Measurements from ENCODE around the gene PPM1L.

PPM1L gene

DNA sequence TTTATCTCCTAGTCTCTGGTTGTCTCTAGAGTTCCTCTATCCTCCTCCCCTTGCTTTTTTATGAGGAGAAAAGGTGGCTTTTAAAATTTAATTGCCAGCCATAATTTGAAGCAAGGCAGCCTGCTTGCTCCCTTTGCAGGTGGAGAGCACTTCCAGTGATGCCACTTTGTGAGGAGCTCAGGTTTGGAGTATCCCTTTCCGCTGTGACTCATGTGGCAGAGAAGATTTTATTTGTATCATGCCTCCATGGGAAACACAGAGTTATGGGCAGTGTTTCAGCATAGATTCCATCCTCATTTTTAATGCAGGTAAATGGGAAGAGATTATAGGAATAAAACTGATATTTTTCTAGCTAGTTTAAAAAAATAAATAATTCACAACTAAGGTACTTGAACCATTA lies 7.0 kb downstream of the PPM1L start:
- no peak for DNase-seq (ENCODE audit: low read depth)

DNA sequence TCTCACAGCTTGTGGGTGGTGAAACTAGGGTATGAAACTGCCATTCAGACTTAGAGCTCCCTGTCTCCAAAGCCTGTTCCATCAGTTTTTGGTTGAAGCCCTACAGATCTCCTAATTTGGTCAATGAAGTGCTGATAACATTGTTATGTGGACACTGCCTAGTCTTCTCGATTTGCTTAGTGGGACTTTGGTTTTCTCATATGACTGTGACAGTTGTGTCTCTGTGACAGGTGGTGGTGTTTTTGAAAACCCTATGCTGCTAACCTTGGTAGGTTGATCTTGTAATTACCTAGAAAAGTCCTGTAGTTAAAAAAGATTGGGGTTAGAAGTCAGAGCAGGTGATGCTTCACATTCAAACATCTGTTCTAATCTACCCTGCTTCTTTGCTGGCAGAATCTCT lies 9.2 kb downstream of the PPM1L start:
- DNase-seq (ENCODE audit: low read depth), result no peak

DNA sequence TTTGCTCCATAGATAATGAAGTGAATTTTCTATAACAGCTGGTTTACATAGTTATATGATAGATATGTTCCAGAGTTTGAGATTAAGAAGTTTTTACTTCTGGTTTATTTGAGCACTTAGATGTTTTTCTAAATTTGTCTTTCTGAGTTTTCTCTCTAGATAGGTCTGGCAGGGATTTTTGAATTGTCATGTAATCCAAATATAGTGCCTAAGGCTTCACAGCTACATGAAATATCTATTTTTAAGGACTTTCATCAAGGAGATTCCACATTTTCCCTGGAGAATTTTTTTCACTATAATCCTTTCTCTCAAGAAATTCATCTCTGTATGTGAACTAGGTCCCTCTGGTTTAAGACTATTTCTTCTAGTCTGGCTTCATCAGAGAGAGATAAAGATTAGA lies 12.0 kb downstream of the PPM1L start:
- no peak for DNase-seq (ENCODE audit: low read depth)

DNA sequence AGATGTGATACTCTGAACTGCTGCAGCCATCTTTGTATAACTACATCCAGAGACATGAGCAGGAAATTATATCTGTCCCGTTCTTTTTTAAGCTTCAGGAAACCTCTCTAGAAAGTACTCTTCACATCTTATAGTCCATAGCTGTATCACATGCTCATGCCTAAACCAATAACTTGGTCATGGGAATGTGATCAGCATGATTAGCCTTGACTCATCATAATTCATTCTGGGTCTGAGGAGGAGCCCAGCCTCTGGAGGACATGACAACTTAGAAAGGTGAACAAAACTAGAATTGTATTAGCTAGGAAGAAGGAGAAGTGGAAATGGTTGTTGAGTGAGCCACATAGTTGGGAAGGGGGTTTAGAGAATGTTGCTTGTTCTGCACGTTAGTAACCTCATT lies 12.9 kb downstream of the PPM1L start:
- no peak for DNase-seq (ENCODE audit: low read depth)

DNA sequence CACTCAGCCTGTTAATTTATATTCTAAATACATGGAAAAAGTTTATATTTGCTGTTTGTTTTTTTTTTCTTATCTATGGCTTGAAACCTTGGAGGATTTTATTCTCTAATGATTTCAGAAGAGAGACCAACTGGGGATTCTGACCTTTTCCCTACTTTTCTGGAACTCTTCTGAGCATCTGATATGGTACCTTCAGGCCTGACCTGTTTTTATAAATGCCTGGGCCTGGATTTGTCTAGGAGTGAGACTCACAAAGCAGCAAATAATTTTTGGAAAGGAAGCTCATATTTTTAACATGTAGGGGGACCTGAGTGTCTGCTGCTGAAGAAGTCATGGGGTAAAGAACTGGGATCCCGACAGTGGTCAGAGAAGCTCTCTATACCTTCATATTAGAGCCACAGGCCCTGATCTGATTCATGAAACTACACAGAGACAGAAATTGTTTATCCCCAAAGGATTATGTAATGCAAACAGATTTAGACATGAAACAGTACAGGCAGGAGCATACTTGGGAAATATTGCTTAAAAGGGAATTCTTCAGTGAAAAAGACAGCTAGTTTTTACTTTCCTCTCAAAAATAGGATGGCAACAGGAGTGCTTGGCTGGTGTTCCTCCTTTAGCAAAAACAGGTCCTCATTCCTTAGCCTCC lies 15.9 kb downstream of the PPM1L start:
- no peak for DNase-seq (ENCODE audit: low read depth)

DNA sequence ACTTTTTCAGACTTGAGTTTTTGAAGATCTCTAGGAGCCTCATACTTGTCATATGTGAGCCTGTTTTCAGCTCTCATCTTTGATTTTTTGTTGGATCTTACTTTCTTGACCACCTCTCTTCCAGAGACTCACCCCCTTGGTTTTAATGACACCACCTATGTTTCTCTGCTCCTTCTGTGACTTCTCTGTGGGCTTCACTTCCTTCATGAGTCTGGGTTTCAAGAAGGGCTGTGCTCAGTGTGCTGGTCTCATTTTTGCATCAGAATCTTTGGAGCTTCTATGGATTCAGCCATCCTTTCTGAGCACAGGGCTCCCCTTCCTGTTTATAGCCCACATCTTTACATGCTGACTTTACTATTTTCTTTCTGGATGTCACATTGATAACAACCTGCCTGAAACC lies 17.7 kb downstream of the PPM1L start:
- DNase-seq (ENCODE audit: low read depth), result no peak

DNA sequence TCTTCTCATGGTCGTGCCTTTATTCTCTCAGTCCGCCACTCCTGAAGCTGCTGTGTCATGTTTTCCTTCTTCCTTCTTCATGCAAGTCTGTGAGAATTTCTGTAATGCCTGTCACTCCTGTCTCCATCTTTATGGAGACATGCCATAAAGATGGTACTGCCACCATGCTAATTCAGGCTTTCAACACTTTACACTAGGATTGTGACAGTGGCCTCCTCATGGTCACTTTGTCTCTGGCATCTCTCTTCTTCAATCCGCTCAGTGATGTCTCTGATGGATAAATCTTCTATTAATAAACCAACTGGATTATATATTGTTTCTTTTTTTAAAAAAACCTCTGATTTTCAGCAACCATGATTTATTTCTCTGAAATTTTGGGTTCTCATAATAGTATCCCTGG lies 18.1 kb downstream of the PPM1L start:
- no peak for DNase-seq (ENCODE audit: low read depth)

DNA sequence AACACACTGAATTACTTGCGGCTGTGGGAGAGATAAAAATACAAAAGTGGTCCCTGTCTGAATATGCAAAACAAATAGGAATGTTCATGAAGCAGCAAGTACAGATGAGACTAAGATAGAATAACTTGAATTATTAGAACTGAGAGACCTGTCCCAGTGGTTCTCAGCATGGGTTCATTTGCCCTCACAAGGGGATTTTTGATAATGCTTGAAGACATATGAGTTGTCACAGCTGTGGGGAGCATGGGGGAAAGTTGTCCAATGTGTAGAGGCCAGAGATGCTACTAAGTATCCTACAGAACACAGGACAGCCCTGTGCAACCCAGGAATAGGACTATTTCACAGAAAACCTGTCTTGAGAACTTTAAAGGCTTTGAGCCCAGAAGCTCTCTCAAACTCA lies 22.4 kb downstream of the PPM1L start:
- DNase-seq (ENCODE audit: low read depth), result no peak

DNA sequence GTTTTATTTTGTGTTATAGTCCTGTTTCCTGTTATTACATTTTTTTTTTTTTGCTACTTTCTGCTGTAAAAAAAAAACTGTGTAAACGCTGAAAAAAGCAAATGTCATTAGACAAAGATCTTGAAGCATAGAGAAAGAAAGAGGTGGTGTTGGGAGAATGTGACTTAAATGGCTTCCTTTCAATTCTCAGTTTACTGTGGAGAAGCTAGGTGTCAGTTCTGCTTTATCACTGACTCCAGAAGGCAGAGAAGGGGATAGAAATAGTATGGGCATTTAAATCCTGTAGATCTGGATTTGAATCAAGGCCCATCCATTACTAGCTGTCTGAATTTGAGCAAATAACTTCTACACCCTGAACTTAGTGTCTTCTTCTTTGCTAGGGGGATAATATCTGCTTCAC lies 23.0 kb downstream of the PPM1L start:
- DNase-seq (ENCODE audit: low read depth), result no peak

DNA sequence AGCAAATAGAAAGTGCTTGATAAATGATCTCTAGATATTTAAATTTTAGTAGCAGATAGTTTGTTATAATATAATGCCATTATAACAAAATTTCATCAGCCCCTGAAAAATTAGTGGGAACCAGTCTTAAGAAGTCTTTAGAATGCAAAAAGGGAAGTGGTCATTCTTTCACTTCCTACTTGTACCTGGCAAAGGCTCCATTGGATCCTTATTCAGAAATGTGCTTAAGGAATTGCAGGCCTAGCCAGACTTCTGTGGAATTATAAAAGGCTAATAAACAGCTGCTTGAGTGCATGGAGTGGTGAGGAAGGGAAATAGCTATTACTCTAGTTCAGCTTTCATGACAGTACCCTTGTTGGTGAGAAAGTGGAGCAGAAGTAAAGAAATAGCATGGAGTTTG lies 24.2 kb downstream of the PPM1L start:
- DNase-seq (ENCODE audit: low read depth), result no peak

DNA sequence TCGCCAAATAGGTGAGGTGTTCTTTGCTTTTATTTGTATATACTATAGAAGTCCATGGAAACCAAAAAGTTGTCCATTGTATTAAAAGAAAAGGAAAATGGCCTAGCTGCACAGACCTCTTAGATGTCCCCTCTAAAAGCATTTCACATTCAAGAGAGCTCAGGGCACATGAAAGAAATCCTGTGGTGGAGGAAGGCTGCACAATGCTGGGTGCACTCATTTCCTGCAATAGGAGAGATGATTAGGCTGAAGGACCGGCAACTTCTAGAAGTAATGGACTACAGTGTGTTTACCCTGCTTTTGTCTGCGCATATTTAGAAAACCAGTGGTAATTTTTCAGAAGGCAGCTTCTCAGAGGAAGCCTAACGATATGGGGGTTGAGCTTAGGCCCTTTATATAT lies 25.4 kb downstream of the PPM1L start:
- DNase-seq (ENCODE audit: low read depth), result no peak

DNA sequence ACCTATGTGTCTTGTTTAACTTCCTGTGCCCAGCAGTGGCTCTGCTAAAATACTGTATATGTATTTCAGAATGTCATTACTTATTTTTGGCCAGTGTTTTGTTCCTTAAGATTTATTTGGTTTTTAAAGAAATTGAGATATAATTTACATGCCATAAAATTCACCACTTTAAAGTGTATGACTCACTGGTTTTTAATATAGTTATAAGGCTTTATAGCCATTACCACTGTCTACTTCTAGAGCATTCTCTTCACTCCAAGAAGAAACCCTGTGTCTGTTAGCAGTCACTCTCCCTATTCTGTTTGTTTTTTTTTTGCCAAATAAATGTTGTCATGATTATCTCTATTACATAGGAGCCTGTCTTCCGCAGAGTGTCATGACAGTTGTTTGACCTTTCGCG lies 25.8 kb downstream of the PPM1L start:
- DNase-seq (ENCODE audit: low read depth), result no peak

DNA sequence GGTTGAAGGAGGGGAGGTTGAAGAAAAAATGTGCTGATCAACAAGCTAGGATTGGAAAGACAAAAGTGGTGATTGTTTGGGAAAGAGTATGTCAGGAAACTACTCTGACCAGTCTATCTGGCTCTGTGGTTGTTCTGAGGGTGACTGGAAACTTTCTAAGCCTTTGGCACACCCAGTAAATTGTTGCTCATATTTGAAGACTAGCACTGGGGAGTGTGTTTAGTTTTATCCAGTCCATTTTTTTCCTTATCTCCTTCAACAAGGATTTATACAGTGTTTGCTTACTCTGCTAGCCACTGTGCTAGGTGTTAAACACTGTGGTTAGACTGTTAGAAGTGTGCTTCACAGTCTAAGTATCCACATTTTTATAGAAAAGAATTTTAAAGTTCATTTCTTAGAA lies 28.8 kb downstream of the PPM1L start:
- DNase-seq (ENCODE audit: low read depth), result no peak

DNA sequence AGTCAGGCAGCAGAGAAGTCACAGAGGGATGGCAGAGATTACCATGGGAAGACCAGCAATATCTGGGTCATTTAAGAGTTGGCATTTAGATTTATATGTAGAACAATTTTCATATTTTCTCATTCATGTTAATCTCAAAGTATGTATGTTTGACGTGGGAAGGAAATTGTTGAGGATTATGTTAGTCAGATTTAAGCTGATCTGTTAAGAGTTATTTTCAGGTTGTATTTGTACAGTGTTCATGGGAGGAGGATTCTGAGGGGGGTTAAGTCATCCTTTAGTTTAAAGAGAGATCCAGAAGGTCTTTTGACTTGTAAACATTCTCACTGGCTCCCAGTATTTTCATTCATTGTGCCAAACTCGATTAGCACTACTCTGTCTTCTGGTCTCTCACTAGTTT lies 34.7 kb downstream of the PPM1L start:
- no peak for DNase-seq (ENCODE audit: low read depth)

DNA sequence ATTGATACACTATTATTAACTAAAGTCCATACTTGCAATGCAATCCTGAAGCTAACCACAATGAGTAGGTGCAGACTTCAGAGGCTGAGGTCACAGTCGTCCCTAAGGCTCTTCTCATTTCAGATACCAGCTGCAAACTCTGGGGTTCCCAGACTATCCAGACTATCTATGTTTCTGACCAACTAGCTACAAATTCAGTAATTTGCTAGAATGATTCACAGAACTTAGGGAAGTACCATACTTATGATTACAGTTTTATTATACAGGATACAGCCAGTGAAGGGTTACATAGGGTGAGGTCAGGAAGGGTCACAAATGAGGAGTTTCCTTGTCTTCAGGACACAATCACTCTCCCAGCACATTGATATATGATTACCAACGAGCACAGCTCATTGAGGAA lies 36.5 kb downstream of the PPM1L start:
- DNase-seq (ENCODE audit: low read depth), result no peak

DNA sequence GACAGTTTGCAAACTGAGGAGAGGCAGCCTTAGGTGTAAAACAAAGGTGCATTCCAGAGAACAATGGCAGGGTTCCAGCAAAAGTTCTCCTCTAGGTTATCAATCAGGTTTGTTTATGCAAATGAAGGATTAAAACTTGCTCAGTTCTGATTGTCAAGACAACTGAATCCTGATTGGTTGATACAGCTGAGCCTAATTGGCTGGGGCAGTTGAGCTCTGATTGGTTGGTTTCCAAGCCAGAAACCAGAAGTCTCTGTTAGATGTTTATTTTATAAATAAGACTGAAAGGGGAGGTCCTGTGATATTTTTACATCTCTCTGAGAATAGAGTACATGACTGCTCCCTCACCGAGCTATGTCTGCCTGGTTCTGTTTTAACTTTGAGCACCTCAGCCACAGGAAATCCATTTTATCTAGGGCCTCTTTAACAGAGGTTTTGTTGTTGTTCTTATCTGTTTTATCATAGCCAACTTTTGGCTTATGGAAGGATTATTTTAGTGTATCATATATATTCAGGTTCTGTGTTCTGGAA lies 37.8 kb downstream of the PPM1L start:
- DNase-seq (ENCODE audit: low read depth), result no peak

DNA sequence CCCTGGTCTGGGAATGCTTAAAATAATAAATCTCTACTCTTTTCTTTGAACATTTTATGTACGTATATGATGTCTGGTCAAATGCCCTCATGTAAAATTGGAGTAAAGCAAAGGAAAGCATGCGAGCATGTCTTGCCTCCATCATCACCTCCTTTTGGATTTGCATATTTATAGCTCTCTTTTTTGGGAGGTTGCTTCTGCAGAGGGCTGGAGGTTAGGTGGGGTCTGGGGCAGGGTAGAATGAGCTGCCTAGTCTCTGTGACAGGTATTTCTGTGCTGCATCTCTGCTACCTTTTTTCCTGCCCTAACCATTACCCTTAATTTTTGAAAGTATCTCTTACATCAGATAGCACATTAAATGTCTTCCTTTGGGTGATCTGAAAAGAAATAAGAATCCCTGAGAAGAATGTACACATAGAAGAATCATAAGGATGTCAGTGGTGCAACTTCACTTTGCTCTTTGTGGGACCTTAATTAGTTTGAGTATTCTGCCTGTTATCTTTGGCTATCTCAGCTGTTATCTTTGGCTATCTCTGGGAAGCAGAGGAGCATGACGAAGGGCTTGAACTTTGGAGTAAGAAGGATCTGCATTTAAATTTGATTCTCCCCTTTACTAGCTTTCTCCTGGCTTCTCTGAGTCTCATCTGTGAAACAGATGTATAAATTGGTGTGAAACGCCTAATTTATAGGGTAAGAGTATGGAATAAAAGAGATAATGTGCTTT lies 40.2 kb downstream of the PPM1L start:
- DNase-seq (ENCODE audit: low read depth), result no peak

DNA sequence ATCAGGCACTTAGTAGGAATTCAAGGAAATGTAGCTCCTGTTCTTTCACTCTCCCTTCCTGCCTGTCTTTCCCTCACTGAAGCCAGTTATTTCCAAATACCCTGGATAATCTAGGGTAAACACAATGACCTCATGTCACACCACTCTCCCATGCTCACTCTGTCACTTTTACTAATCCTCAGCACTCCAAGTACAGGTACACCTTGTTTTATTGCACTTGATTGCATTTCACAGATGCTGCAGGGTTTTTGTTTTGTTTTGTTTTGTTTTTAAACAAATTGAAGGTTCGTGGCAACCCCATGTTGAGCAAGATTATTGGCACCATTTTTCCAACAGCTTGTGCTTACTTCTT lies 40.8 kb downstream of the PPM1L start:
- DNase-seq (ENCODE audit: low read depth), result no peak

DNA sequence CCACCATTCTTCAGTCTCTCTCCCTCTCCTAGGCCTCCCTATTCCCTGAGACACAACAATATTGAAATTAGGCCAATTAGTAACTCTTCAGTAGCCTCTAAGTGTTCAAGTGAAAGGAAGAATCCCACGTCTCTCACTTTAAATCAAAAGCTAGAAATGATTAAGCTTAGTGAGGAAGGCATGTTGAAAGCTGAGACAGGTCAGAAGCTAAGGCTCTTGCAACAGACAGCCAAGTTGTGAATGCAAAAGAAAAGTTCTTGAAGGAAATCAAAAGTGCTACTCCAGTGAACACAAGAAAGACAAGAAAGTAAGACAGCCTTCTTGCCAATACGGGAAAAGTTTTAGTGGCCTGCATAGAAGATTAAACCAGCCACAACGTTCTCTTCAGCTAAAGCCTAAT lies 41.3 kb downstream of the PPM1L start:
- no peak for DNase-seq (ENCODE audit: low read depth)

DNA sequence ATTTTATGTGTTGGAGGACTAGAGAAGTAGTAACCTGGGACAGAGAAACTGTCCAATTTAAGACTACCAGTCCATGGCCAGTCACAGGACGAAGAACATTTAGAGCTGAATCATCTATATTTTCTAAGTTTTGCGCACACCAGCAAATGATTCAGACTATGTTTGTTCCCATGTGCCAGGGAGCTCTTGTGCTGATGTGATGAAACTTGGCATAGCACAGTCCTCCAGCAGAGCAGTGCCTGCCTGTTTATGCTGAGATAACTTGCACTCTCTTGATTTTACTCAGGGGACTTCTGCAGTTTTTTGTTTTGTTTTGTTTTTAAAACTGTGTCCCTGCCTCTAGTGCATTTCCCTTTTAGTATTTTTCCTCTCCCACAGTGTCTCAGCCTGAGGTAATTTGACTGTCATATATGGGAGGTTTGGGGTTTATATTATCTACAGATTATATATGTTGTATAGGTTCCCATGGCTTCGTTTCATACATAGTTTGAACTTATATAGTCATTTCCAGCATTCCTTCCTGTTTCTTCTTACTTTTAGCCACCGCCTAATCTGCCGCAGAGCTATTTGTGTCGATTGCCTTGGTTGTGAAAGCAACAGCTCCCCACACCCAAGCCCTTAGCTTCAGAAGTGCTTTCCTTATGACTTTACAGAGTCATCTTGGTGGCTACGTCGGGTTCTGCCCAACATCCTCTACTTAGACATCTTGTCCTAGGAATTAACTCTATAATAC lies 45.5 kb downstream of the PPM1L start:
- DNase-seq (ENCODE audit: low read depth), result no peak

DNA sequence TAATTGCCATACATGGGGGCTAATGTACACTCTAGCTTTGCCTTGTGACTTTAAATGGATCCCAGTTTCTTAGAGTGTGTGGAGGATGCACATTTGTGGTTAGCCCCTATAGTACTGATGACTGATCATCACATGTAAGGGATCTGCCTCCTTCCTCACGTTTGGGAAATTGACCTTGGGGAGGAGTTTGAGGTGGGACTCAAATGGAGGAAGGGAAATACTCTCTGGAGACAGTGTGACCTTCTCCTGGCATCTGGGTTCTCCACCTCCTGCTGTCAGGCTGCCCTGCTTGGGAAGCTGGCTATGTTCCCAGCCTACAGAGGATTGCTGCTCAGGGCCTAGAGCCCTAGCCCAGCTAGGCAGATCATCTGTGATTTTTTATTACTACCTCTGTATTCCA lies 48.7 kb downstream of the PPM1L start:
- no peak for DNase-seq (ENCODE audit: low read depth)

DNA sequence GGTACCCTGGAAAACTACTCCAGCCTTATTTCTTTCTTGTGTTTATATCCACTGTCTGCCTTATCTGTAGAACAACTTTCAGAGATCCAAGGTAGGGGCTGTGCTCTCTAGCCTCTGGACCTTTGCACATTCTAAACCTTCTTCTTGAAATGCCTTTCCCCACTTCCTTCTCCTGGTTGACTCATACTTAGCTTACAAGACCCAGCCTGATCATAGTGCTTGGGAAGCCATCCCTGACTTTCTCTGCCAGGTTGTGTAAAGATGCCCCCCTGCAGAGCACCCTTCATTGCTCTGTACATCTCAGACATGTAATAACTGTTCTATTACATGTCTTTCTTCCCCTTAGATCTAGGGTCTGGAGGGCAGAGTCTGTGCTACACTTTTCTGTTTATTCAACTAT lies 50.1 kb downstream of the PPM1L start:
- DNase-seq (ENCODE audit: low read depth), result no peak

DNA sequence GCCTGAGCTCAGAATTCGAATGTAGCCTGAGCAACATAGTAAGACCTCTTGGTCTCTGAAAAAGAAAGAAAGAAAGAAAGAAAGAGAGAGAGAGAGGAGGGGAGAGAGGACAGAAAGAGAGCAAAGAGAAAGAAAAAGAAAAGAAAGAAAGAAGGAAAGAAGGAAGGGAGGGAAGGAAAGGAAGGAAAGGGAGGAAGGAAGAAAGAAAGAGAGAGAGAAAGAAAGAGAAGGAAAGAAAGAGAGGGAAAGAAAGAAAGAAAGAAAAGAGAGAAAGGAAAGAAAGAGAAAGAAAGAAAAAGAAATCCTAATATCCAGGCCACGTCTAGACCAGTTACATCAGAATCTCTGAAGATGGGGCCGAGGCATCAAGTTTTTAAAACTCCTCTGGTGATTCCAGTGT lies 50.7 kb downstream of the PPM1L start:
- DNase-seq (ENCODE audit: low read depth), result no peak

Data from activated T-helper 1 cell treated with Interleukin-2 at 50 U/mL for 16 hours (primary cell).